DOHH2 (cell line): Measurements from ENCODE around the gene RCN1.
"Not testable (repeated sequence)": the region's sequence is repeated elsewhere in the genome, so short reads cannot be mapped to it uniquely, and the experiment has no call there.

Source experiments
- H3F3A ChIP-seq: fragments of 200-600 bp; sonication (generic), shearing (Covaris generic); 2 replicates; pipeline ENCODE4 v1.6.0; 2016; ENCODE audit warnings: antibody characterized with exemption, mild to moderate bottlenecking; ENCODE audit not compliant: control insufficient read depth, insufficient read depth
- H3K27ac ChIP-seq: fragments of 200-600 bp; sonication (generic); 2 replicates; pipeline ENCODE4 v1.5.1; 2014; ENCODE audit warnings: low read depth, mild to moderate bottlenecking, low read length, moderate library complexity
- H3K27me3 ChIP-seq: fragments of 200-600 bp; sonication (generic); 2 replicates; pipeline ENCODE4 v1.6.1; 2014; ENCODE audit warnings: mild to moderate bottlenecking, low read length, mixed read lengths; ENCODE audit not compliant: control insufficient read depth
- H3K36me3 ChIP-seq: fragments of 200-600 bp; sonication (generic); 2 replicates; pipeline ENCODE4 v1.6.1; 2014; ENCODE audit warnings: mild to moderate bottlenecking, low read length, moderate library complexity, mixed read lengths; ENCODE audit not compliant: control insufficient read depth
- H3K4me1 ChIP-seq: fragments of 200-600 bp; sonication (generic); 2 replicates; pipeline ENCODE4 v1.6.1; 2014; ENCODE audit warnings: mild to moderate bottlenecking, low read length, mixed read lengths; ENCODE audit not compliant: control insufficient read depth
- H3K4me2 ChIP-seq: fragments of 200-600 bp; sonication (generic); 2 replicates; pipeline ENCODE4 v1.6.0; 2014; ENCODE audit warnings: mild to moderate bottlenecking, low read length, moderate library complexity
- H3K4me3 ChIP-seq: fragments of 200-600 bp; sonication (generic); 2 replicates; pipeline ENCODE4 v1.5.1; 2014; ENCODE audit warnings: mild to moderate bottlenecking, low read length, mixed read lengths
- H3K79me2 ChIP-seq: fragments of 200-600 bp; sonication (generic); 2 replicates; pipeline ENCODE4 v1.6.1; 2014; ENCODE audit warnings: mild to moderate bottlenecking, low read length, mixed read lengths; ENCODE audit not compliant: control insufficient read depth
- H3K9me2 ChIP-seq: fragments of 200-600 bp; sonication (generic); replicated peaks from 2 replicates; pipeline ENCODE4 v1.6.1; 2014; ENCODE audit warnings: mild to moderate bottlenecking, low read length, mixed read lengths; ENCODE audit not compliant: control insufficient read depth
- H3K9me3 ChIP-seq: fragments of 200-600 bp; sonication (generic); 2 replicates; pipeline ENCODE4 v1.6.1; 2014; ENCODE audit warnings: antibody characterized with exemption, low read length, mixed read lengths; ENCODE audit not compliant: control insufficient read depth, insufficient read depth
- H4K20me1 ChIP-seq: fragments of 200-600 bp; sonication (generic); 2 replicates; pipeline ENCODE4 v1.6.0; 2014; ENCODE audit warnings: low read depth, mild to moderate bottlenecking, antibody characterized with exemption, low read length, moderate library complexity; ENCODE audit not compliant: control insufficient read depth, insufficient read depth
- CTCF ChIP-seq: fragments of 200-600 bp; sonication (generic); IDR thresholded peaks from one replicate; pipeline ENCODE4 v1.5.1; 2014; ENCODE audit warnings: antibody characterized with exemption, mild to moderate bottlenecking, low read depth, low read length; ENCODE audit not compliant: poor library complexity, severe bottlenecking
- EZH2phosphoT487 ChIP-seq: fragments of 200-600 bp; sonication (generic); IDR thresholded peaks from 2 replicates; pipeline ENCODE4 v1.6.1; 2017; ENCODE audit warnings: borderline replicate concordance, mild to moderate bottlenecking, antibody characterized with exemption, low read length, moderate library complexity, mixed read lengths

RCN1 gene

GRCh38 chr11:32059686-32060462, 31.0 kb upstream of the RCN1 start:
- Histone ChIP-seq H3K27ac (no peak overlapping the region), H3F3A (no peaks in the 10 kb centered on the region), H3K27me3 (no peaks in the 10 kb centered on the region), H3K9me2 (no peaks in the 10 kb centered on the region), H3K36me3 (no peaks in the 10 kb centered on the region), H3K79me2 (no peaks in the 10 kb centered on the region), H3K4me3 (no peak overlapping the region), H3K9me3 (no peaks in the 10 kb centered on the region), H4K20me1 (no peaks in the 10 kb centered on the region), H3K4me2 (no peak overlapping the region), H3K4me1 (no peaks in the 10 kb centered on the region)
- TF ChIP-seq EZH2phosphoT487: no peak
- TF ChIP-seq CTCF: no peak

GRCh38 chr11:32062540-32062939, 28.3 kb upstream of the RCN1 start:
- Histone ChIP-seq H3K9me2 (no peaks in the 10 kb centered on the region), H3K4me1 (no peaks in the 10 kb centered on the region), H3K9me3 (no peaks in the 10 kb centered on the region), H3K79me2 (no peaks in the 10 kb centered on the region), H3K36me3 (no peaks in the 10 kb centered on the region), H3K4me2 (no peak overlapping the region), H3K4me3 (no peak overlapping the region), H3F3A (no peaks in the 10 kb centered on the region), H3K27ac (no peak overlapping the region), H3K27me3 (no peaks in the 10 kb centered on the region), H4K20me1 (no peaks in the 10 kb centered on the region)
- no peak for TF ChIP-seq CTCF
- no peak for TF ChIP-seq EZH2phosphoT487

- not testable (repeated sequence) for H3K4me2 ChIP-seq, H3K9me2 ChIP-seq, H3K4me3 ChIP-seq, H3K27me3 ChIP-seq, H3K4me1 ChIP-seq, H3K27ac ChIP-seq, H3K9me3 ChIP-seq, H3F3A ChIP-seq, H3K79me2 ChIP-seq, H4K20me1 ChIP-seq, H3K36me3 ChIP-seq
Observed at GRCh38 chr11:32063031-32063430, 27.8 kb upstream of the RCN1 start.

GRCh38 chr11:32065865-32066629, 24.8 kb upstream of the RCN1 start:
- no peak overlapping the region for H3K4me3 ChIP-seq
- no peak for TF ChIP-seq CTCF
- no peaks in the 10 kb centered on the region for H3K79me2 ChIP-seq
- no peaks in the 10 kb centered on the region for H4K20me1 ChIP-seq
- H3F3A ChIP-seq: no peaks in the 10 kb centered on the region
- no peaks in the 10 kb centered on the region for H3K27me3 ChIP-seq
- H3K27ac ChIP-seq: no peak overlapping the region
- H3K9me2 ChIP-seq: no peaks in the 10 kb centered on the region
- no peak overlapping the region for H3K4me2 ChIP-seq
- no peaks in the 10 kb centered on the region for H3K9me3 ChIP-seq
- H3K36me3 ChIP-seq: no peaks in the 10 kb centered on the region
- no peaks in the 10 kb centered on the region for H3K4me1 ChIP-seq
